BJ (cell line): Measurements from ENCODE around the gene KCNN3. TPM values are rescaled to one million over a fixed set of nuclear protein-coding genes. Genes with fewer than 3 reads are reported as not detected.

Experiments
- CTCF ChIA-PET: fragments of 350-600 bp; formaldehyde crosslinking; extraction: SDS; loops from one replicate; lab custom pipeline; 2021; ENCODE audit warnings: antibody characterized with exemption, inconsistent platforms; lab: Yijun Ruan, JAX
- POLR2A ChIA-PET: fragments of 300-600 bp; sonication (Branson Sonifier 250); formaldehyde crosslinking; extraction: SDS; loops from one replicate; lab custom pipeline; 2021; ENCODE audit warnings: antibody characterized with exemption; lab: Charles Lee
- DNase-seq: peaks from one replicate; pipeline ENCODE4 v3.0.0-alpha.2; 2011; ENCODE audit warnings: low read depth
- H3K27me3 ChIP-seq: 2 replicates; pipeline ENCODE4 v1.6.0; 2011; ENCODE audit warnings: low read length; ENCODE audit not compliant: control insufficient read depth, insufficient read depth
- H3K36me3 ChIP-seq: 2 replicates; pipeline ENCODE4 v1.5.1; 2011; ENCODE audit warnings: low read length; ENCODE audit not compliant: control insufficient read depth, insufficient read depth
- H3K4me3 ChIP-seq: 2 replicates; pipeline ENCODE4 v1.5.1; 2011; ENCODE audit warnings: low read depth, mild to moderate bottlenecking, control low read depth, low read length
- polyA plus RNA-seq: library from polyadenylated mRNA; depleted of rRNA; stranded (reverse); fragments of >200 nt; gene quantifications from 2 replicates; pipeline ENCODE4 v1.2.3, GENCODE V29; 2011
- TF ChIP-seq, protein P1 (sequence below): IDR thresholded peaks from 2 replicates; pipeline ENCODE4 v1.5.1; 2011; ENCODE audit warnings: low read depth, mild to moderate bottlenecking, control low read depth, inconsistent platforms, low read length, moderate library complexity; ENCODE audit not compliant: insufficient read depth

KCNN3 gene
- polyA plus RNA-seq, 1 experiment, result not detected

- ChIA-PET POLR2A (no interaction called here), CTCF (interaction anchor here (1.3 kb wide), 1 partner anchor 85 kb away, joined by 3 read pairs; no protein-coding TSS in a partner anchor)
- Histone ChIP-seq H3K4me3 (no peak overlapping the region), H3K27me3 (peaks cover 10% of the 10 kb centered on the region), H3K36me3 (no peaks in the 10 kb centered on the region)
- TF ChIP-seq, protein P1, sequence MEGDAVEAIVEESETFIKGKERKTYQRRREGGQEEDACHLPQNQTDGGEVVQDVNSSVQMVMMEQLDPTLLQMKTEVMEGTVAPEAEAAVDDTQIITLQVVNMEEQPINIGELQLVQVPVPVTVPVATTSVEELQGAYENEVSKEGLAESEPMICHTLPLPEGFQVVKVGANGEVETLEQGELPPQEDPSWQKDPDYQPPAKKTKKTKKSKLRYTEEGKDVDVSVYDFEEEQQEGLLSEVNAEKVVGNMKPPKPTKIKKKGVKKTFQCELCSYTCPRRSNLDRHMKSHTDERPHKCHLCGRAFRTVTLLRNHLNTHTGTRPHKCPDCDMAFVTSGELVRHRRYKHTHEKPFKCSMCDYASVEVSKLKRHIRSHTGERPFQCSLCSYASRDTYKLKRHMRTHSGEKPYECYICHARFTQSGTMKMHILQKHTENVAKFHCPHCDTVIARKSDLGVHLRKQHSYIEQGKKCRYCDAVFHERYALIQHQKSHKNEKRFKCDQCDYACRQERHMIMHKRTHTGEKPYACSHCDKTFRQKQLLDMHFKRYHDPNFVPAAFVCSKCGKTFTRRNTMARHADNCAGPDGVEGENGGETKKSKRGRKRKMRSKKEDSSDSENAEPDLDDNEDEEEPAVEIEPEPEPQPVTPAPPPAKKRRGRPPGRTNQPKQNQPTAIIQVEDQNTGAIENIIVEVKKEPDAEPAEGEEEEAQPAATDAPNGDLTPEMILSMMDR, result no peak
- no peak for DNase-seq
Measured at GRCh38 chr1:154793685-154794084, 76.4 kb downstream of the KCNN3 start.

- Histone ChIP-seq H3K27me3 (peaks cover 10% of the 10 kb centered on the region), H3K36me3 (no peaks in the 10 kb centered on the region), H3K4me3 (no peak overlapping the region)
- CTCF ChIA-PET, result interaction anchor here (1.3 kb wide), 1 partner anchor 86 kb away, joined by 3 read pairs; no protein-coding TSS in a partner anchor
- TF ChIP-seq, protein P1, result no peak
- DNase-seq, result no peak
- POLR2A ChIA-PET, result no interaction called here
Measured at GRCh38 chr1:154792899-154793298, 77.2 kb downstream of the KCNN3 start.

GRCh38 chr1:154791292-154792166, 78.6 kb downstream of the KCNN3 start:
- ChIA-PET POLR2A (no interaction called here), CTCF (no interaction called here)
- no peaks in the 10 kb centered on the region for H3K36me3 ChIP-seq
- TF ChIP-seq, protein P1, result no peak
- no peak overlapping the region for H3K4me3 ChIP-seq
- peaks cover 11% of the 10 kb centered on the region for H3K27me3 ChIP-seq
- DNase-seq, result no peak

DNA sequence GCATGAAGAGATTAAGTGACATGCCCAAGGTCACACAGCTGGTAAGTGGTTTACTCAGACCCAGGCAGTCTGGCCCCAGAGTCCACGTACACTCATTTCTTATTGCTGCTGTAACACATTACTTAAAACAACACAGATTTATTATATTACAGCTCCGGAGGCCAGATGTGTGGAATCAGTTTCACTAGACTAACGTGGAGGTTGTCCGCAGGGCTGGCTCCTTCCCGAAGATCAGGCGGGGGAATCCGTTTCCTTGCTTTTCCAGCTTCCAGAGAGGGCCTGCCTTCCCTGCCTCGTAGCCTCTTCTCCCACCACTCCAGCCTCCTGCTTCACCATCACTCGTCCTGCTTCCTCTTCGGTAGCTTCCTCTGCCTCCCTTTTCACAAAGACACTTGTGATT, 81.2 kb downstream of the KCNN3 start:
- TF ChIP-seq, protein P1, result no peak
- Histone ChIP-seq H3K4me3 (no peak overlapping the region), H3K27me3 (peaks cover 11% of the 10 kb centered on the region; the same call in 1 of the 2 replicates), H3K36me3 (no peaks in the 10 kb centered on the region)
- ChIA-PET CTCF (interaction anchor here (1.1 kb wide), 2 partner anchors 29 to 103 kb away, joined by 3 read pairs; no protein-coding TSS in a partner anchor), POLR2A (no interaction called here)
- no peak for DNase-seq

GRCh38 chr1:154788110-154788870, 81.8 kb downstream of the KCNN3 start:
- H3K36me3 ChIP-seq, result no peaks in the 10 kb centered on the region
- H3K27me3 ChIP-seq, result peaks cover 10% of the 10 kb centered on the region; the same call in 1 of the 2 replicates
- TF ChIP-seq, protein P1, result no peak
- no peak overlapping the region for H3K4me3 ChIP-seq
- CTCF ChIA-PET, result interaction anchor here (0.5 to 1.1 kb wide), 3 partner anchors 28 to 102 kb away, joined by 3 read pairs; no protein-coding TSS in a partner anchor
- no peak for DNase-seq
- POLR2A ChIA-PET, result no interaction called here
